Measurements from ENCODE around the gene COL20A1.

GRCh38 chr20:63359937-63360849 lies 67.2 kb downstream of the COL20A1 start:
- TF ChIP-seq, protein P1, sequence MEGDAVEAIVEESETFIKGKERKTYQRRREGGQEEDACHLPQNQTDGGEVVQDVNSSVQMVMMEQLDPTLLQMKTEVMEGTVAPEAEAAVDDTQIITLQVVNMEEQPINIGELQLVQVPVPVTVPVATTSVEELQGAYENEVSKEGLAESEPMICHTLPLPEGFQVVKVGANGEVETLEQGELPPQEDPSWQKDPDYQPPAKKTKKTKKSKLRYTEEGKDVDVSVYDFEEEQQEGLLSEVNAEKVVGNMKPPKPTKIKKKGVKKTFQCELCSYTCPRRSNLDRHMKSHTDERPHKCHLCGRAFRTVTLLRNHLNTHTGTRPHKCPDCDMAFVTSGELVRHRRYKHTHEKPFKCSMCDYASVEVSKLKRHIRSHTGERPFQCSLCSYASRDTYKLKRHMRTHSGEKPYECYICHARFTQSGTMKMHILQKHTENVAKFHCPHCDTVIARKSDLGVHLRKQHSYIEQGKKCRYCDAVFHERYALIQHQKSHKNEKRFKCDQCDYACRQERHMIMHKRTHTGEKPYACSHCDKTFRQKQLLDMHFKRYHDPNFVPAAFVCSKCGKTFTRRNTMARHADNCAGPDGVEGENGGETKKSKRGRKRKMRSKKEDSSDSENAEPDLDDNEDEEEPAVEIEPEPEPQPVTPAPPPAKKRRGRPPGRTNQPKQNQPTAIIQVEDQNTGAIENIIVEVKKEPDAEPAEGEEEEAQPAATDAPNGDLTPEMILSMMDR (IDR thresholded peaks at IDR 0.05), result no peak
- TF ChIP-seq POLR2A (IDR thresholded peaks at IDR 0.05), result no peak
